ENCODE results near the gene LCNL1.

GRCh38 chr9:136975644-136976043, 7.1 kb upstream of the LCNL1 start:
- TF ChIP-seq, protein P1, sequence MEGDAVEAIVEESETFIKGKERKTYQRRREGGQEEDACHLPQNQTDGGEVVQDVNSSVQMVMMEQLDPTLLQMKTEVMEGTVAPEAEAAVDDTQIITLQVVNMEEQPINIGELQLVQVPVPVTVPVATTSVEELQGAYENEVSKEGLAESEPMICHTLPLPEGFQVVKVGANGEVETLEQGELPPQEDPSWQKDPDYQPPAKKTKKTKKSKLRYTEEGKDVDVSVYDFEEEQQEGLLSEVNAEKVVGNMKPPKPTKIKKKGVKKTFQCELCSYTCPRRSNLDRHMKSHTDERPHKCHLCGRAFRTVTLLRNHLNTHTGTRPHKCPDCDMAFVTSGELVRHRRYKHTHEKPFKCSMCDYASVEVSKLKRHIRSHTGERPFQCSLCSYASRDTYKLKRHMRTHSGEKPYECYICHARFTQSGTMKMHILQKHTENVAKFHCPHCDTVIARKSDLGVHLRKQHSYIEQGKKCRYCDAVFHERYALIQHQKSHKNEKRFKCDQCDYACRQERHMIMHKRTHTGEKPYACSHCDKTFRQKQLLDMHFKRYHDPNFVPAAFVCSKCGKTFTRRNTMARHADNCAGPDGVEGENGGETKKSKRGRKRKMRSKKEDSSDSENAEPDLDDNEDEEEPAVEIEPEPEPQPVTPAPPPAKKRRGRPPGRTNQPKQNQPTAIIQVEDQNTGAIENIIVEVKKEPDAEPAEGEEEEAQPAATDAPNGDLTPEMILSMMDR (IDR thresholded peaks at IDR 0.05) = no peak
- no peak for TF ChIP-seq POLR2AphosphoS5 (IDR thresholded peaks at IDR 0.05)
- no peak for TF ChIP-seq POLR2A (IDR thresholded peaks at IDR 0.05)
